Measurements from ENCODE around the gene CUZD1.

DNA sequence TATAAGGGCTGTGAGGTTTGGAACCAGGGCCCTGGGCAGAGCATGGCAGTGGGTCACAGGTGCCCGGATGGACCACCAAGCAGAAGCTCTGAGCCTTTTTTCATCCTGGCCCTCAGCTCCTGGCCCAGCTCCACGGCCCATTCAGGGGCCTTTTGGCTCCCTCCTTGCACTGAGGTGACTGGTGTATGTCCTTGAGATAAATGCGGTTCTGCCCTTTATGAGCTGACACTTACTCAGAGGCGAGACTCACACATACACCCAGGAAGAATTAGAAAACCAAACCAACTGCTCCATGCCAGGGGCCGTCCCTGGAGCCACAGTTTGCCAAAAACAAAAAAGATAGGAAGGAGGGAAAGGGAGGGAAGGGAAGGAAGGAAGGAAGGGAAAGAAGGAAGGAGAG, 49.7 kb downstream of the CUZD1 start:
- TF ChIP-seq, protein P1, sequence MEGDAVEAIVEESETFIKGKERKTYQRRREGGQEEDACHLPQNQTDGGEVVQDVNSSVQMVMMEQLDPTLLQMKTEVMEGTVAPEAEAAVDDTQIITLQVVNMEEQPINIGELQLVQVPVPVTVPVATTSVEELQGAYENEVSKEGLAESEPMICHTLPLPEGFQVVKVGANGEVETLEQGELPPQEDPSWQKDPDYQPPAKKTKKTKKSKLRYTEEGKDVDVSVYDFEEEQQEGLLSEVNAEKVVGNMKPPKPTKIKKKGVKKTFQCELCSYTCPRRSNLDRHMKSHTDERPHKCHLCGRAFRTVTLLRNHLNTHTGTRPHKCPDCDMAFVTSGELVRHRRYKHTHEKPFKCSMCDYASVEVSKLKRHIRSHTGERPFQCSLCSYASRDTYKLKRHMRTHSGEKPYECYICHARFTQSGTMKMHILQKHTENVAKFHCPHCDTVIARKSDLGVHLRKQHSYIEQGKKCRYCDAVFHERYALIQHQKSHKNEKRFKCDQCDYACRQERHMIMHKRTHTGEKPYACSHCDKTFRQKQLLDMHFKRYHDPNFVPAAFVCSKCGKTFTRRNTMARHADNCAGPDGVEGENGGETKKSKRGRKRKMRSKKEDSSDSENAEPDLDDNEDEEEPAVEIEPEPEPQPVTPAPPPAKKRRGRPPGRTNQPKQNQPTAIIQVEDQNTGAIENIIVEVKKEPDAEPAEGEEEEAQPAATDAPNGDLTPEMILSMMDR (IDR thresholded peaks at IDR 0.05; ENCODE audit: insufficient read depth, low read length), result no peak
- TF ChIP-seq POLR2AphosphoS5 (IDR thresholded peaks at IDR 0.05; ENCODE audit: low read depth) (no peak), REST (IDR thresholded peaks at IDR 0.05; ENCODE audit: insufficient replicate concordance, low read depth) (no peak), SPI1 (IDR thresholded peaks at IDR 0.05; ENCODE audit: borderline replicate concordance, low read depth) (no peak), GABPA (IDR thresholded peaks at IDR 0.05; ENCODE audit: low read depth) (no peak)
